H1 (cell line): ENCODE results near the gene OR5B2. TPM values are rescaled to one million over a fixed set of nuclear protein-coding genes. Genes with fewer than 3 reads are reported as not detected.

Experiments used
- BACH1 ChIP-seq: IDR thresholded peaks from 2 replicates; pipeline ENCODE4 v1.6.1; 2012; ENCODE audit warnings: low read length, improper control_type of control experiment
- KDM1A ChIP-seq: fragments of 200-600, 300-600 bp; sonication (generic); IDR thresholded peaks from 2 replicates; pipeline ENCODE4 v1.7.1; 2016; ENCODE audit warnings: mild to moderate bottlenecking, low read length, borderline replicate concordance
- polyA plus RNA-seq, 7 experiments: library from polyadenylated mRNA; depleted of rRNA in 3 of 7; stranded (reverse) in 5 of 7; unstranded in 2 of 7; fragments of >200 nt in 5 of 7; fragments of 200-250 nt in 2 of 7; gene quantifications; 1 replicate in 5 of 7; 2 replicates in 1 of 7; 4 replicates in 1 of 7; pipeline versions ENCODE4 v1.2.1 to v1.2.3, GENCODE V29; 2011 to 2013; ENCODE audit warnings: missing spikeins in 2 of 7, mixed read lengths in 2 of 7
- total RNA-seq: library from RNA; stranded (reverse); fragmentation: NEBNext Ultra II Directional; extraction: Animal tissue kit (Norgen Biotek cat#: 25700); gene quantifications from 2 replicates; pipeline ENCODE4 v1.2.1, GENCODE V29; 2021

Gene OR5B2
- total and polyA plus RNA-seq, 2 of the 8 experiments (the other 6 are each of a cell fraction or from before 2014, with no cell fraction given) = 0.06 TPM; not detected in 1

DNA sequence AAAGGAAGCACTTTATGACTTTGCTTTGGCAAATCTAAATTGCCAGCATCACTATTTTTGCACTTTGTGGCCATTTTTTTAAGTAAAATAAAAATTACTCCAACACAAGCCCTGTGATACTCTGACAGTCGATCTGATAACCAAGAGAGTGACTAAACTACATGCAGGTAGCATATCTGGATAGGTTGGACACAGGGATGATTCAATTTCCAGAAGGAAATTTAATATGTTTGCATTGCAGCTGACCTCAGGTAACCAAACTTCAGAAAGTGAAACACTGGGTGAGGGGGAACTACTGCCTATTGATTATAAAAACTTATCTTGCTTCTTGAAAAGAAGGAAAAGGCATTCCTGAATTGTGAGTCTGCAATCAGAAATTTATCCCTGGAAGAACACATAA is 35.2 kb downstream of the OR5B2 start (continued):
- TF ChIP-seq KDM1A (no peak), BACH1 (no peak)
